ENCODE measurements around the gene POLG2. TPM values are rescaled to one million over a fixed set of nuclear protein-coding genes. Genes with fewer than 3 reads are reported as not detected.
"Not testable (repeated sequence)": the region's sequence is repeated elsewhere in the genome, so short reads cannot be mapped to it uniquely, and the experiment has no call there.

POLG2 gene
- total RNA-seq, 4 donors from 2014 or later, result 3.2 to 5.0 (median 3.3) TPM

GRCh38 chr17:64447526-64447925 is 49.3 kb downstream of the POLG2 start:
- H3K27ac ChIP-seq (replicated peaks in 1 of 4), result no peak overlapping the region
- intact Hi-C loops (cut with DNase I), result no loop called here
- 100% methylated on average over 1 of the region's 1 CpG for WGBS
- TF ChIP-seq POLR2A (IDR thresholded peaks at IDR 0.05; ENCODE audit: low read depth), result no peak
- no peak for TF ChIP-seq CTCF (IDR thresholded peaks at IDR 0.05)
- TF ChIP-seq POLR2AphosphoS5 (IDR thresholded peaks at IDR 0.05), result no peak
- TF ChIP-seq EP300 (IDR thresholded peaks at IDR 0.05), result no peak
- no peaks in the 10 kb centered on the region for H3K9me3 ChIP-seq
- DNase-seq (ENCODE audit: extremely low spot score), result no peak
- no peaks in the 10 kb centered on the region for H3K27me3 ChIP-seq
- peaks cover 0 to 8% (median 0%) of the 10 kb centered on the region in 4 donors for H3K4me1 ChIP-seq
- no peaks in the 10 kb centered on the region for H3K36me3 ChIP-seq
- no peak overlapping the region for H3K4me3 ChIP-seq

DNA sequence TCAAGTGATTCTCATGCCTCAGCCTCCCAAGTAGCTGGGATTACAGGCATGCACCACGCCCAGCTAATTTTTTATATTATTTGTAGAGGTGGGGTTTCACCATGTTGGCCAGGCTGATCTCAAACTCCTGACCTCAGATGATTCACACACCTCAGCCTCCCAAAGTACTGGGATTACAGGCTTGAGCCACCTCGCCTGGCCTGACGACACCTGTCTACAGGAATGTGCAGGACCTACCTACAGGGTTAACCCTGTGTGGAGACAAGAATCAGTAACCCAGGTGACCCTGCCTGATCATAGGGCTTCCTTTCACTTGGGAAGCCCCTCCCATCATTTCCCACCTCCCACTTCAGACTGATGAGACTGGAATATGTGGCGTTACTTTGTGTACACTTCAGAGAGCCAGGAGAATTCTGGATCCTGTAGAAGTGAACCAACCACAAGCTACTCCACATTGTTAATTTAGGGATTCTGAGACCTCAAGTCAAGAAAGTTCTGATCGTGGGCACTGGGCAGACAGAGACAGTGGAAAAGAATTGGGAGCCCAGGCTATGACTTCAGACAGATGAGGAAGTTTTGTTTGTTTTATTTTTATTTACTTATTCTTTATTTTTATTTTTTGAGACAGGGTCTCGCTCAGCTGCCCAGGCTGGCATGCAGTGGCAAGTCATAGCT is 53.6 kb downstream of the POLG2 start:
- 89% methylated on average over 6 of the region's 6 CpGs for WGBS
- Histone ChIP-seq H3K27ac (replicated peaks in 1 of 4) (peak overlapping the region in 2 of 4 donors; percentile 33 to 44), H3K36me3 (no peaks in the 10 kb centered on the region), H3K4me1 (peaks cover 0 to 8% (median 2%) of the 10 kb centered on the region in 4 donors), H3K9me3 (peaks cover 0 to 6% (median 1%) of the 10 kb centered on the region in 4 donors), H3K4me3 (no peak overlapping the region), H3K27me3 (no peaks in the 10 kb centered on the region)
- no peak for DNase-seq (ENCODE audit: extremely low spot score)
- TF ChIP-seq POLR2AphosphoS5 (IDR thresholded peaks at IDR 0.05) (no peak), EP300 (IDR thresholded peaks at IDR 0.05) (no peak), CTCF (IDR thresholded peaks at IDR 0.05) (no peak), POLR2A (IDR thresholded peaks at IDR 0.05; ENCODE audit: low read depth) (no peak)
- intact Hi-C loops (cut with DNase I), result no loop called here

GRCh38 chr17:64442541-64442971 is 54.3 kb downstream of the POLG2 start:
- Histone ChIP-seq H3K4me3 (no peak overlapping the region), H3K36me3 (no peaks in the 10 kb centered on the region), H3K9me3 (peaks cover 0 to 13% (median 5%) of the 10 kb centered on the region in 4 donors), H3K27me3 (no peaks in the 10 kb centered on the region), H3K4me1 (peaks cover 0 to 8% (median 2%) of the 10 kb centered on the region in 4 donors), H3K27ac (replicated peaks in 1 of 4) (peak overlapping the region in 3 of 4 donors; percentile 33 to 44 (median 38))
- no peak for DNase-seq (ENCODE audit: extremely low spot score)
- intact Hi-C loops (cut with DNase I), result no loop called here
- TF ChIP-seq CTCF (IDR thresholded peaks at IDR 0.05) (no peak), POLR2A (IDR thresholded peaks at IDR 0.05; ENCODE audit: low read depth) (no peak)
- WGBS, result 75% methylated on average over 3 of the region's 3 CpGs

DNA sequence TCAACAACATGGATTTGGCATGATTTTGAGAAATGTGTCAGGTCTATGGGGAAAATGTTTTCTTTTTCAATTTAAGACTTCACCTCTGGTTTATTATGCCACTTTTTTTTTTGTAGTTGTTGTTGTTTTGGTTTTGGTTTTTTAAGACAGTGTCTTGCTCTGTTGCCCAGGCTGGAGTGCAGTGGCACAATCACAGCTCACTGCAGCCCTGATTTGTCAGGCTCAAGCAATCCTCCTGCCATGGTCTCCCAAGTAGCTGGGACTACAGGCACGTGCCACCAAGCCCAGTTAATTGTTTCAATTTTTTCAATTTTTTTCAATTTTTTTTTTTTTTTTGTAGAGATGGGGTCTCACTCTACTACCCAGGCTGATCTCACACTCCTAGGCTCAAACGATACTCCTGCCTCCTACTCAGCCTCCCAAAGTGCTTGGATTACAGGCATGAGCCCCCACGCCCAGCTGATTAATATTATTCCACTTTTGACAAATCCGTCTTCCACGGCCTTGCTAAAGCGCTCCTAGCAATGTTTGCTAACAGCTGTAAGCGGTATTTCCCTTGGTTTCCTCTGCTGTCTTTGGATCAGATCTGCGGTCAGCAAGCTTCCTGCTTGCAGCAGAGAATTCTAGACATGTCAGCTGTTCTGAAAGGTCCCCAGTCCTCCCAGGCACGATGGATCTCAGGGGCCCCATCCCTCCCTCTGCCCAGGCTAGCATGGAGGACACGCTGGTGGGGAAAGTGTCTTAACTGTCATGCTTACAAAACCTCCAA is 54.9 kb downstream of the POLG2 start:
- 58% methylated on average over 10 of the region's 10 CpGs for WGBS
- peaks cover 0 to 8% (median 2%) of the 10 kb centered on the region in 4 donors for H3K4me1 ChIP-seq

GRCh38 chr17:64439956-64440355 is 56.9 kb downstream of the POLG2 start:
- Histone ChIP-seq H3K9me3 (peaks cover 0 to 16% (median 7%) of the 10 kb centered on the region in 4 donors), H3K27me3 (no peaks in the 10 kb centered on the region), H3K27ac (replicated peaks in 1 of 4) (no peak overlapping the region), H3K36me3 (no peaks in the 10 kb centered on the region), H3K4me1 (peaks cover 0 to 8% (median 2%) of the 10 kb centered on the region in 4 donors), H3K4me3 (no peak overlapping the region)
- no peak for DNase-seq (ENCODE audit: extremely low spot score)
- TF ChIP-seq POLR2AphosphoS5 (IDR thresholded peaks at IDR 0.05) (no peak), EP300 (IDR thresholded peaks at IDR 0.05) (no peak), CTCF (IDR thresholded peaks at IDR 0.05) (no peak), POLR2A (IDR thresholded peaks at IDR 0.05; ENCODE audit: low read depth) (no peak)
- intact Hi-C loops (cut with DNase I), result no loop called here
- WGBS, result 86% methylated on average over 2 of the region's 2 CpGs

More for the DNA sequence above, 54.9 kb downstream of the POLG2 start:
- Histone ChIP-seq H3K9me3 (peaks cover 0 to 16% (median 7%) of the 10 kb centered on the region in 4 donors), H3K4me3 (no peak overlapping the region), H3K36me3 (no peaks in the 10 kb centered on the region), H3K27me3 (no peaks in the 10 kb centered on the region), H3K27ac (replicated peaks in 1 of 4) (peak overlapping the region in 3 of 4 donors; percentile 33 to 53 (median 44))
- intact Hi-C loops (cut with DNase I), result no loop called here
- no peak for DNase-seq (ENCODE audit: extremely low spot score)
- TF ChIP-seq POLR2AphosphoS5 (IDR thresholded peaks at IDR 0.05) (no peak), POLR2A (IDR thresholded peaks at IDR 0.05; ENCODE audit: low read depth) (no peak)

GRCh38 chr17:64439521-64439920 is 57.3 kb downstream of the POLG2 start:
- WGBS, result 100% methylated on average over 1 of the region's 1 CpG
- H3K36me3 ChIP-seq; H3K27ac ChIP-seq (replicated peaks in 1 of 4); H3K4me3 ChIP-seq; intact Hi-C loops (cut with DNase I); H3K4me1 ChIP-seq; DNase-seq (ENCODE audit: extremely low spot score); H3K27me3 ChIP-seq: not testable (repeated sequence)
- peaks cover 0 to 16% (median 7%) of the 10 kb centered on the region in 4 donors for H3K9me3 ChIP-seq
